Umbilical cord (tissue), 2 donors: Measurements from ENCODE around the gene PTPRH. TPM values are rescaled to one million over a fixed set of nuclear protein-coding genes. Genes with fewer than 3 reads are reported as not detected.
A peak's percentile ranks its signal among the peaks of the same experiment; 100 is the strongest.

Source experiments
- DNase-seq: peaks from one replicate; pipeline ENCODE4 v3.0.0-alpha.2; 2015; ENCODE audit warnings: low spot score
- total RNA-seq: library from RNA; depleted of rRNA; stranded (reverse); fragments of >200 nt; gene quantifications from one replicate; pipeline ENCODE4 v1.2.3, GENCODE V29; 2014; ENCODE audit warnings: low replicate concordance; ENCODE audit not compliant: insufficient read depth

The PTPRH gene
- total RNA-seq, 1 donor from 2014 or later, result 0.24 TPM

DNA sequence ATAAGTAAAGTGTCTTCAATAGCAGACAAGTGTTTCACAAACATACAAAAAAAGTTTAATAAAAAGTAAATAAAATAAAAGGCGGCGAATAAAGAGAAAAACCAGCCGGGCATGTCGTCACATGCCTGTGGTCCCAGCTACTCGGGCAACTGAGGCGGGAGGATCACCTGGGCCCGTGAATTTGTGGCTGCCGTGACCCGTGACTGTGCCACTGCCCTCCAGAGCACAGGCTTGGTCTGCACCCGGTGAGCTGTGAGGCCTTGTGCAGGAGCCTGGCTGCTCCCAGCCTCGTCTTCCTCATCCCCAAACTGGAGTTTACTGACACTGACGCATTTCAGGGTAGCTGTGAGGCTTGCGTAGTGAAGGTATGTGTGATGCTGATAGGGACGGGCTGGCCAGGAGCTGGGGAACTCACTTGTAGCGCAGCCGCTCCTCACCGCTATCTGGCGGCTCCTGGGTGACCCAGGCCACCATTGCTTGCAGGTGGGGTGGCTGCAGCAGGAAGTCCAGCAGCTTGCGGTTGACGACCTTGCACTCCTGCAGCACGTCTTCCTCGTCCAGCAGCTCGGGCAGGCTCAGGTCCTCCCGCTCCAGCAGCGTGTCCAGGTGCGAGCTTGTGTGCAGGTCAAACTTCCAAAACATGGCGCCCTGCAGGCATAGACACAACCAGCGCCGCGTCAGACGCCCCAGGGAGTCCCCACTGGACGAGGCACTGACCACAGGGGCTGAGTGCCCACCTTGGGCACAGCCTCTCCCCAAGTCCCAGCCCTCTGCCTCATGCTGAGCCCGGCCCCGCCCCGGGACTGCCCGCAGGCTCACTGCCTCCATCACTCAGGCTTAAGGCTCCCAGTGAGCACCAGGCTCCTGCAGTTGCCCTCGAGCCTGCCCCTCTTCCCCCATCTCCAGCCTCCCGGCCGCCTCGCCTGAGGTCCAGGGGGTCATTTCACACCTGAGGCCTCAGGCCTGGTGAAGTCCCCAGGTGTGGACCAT is 37.5 kb upstream of the PTPRH start:
- no peak for DNase-seq

DNA sequence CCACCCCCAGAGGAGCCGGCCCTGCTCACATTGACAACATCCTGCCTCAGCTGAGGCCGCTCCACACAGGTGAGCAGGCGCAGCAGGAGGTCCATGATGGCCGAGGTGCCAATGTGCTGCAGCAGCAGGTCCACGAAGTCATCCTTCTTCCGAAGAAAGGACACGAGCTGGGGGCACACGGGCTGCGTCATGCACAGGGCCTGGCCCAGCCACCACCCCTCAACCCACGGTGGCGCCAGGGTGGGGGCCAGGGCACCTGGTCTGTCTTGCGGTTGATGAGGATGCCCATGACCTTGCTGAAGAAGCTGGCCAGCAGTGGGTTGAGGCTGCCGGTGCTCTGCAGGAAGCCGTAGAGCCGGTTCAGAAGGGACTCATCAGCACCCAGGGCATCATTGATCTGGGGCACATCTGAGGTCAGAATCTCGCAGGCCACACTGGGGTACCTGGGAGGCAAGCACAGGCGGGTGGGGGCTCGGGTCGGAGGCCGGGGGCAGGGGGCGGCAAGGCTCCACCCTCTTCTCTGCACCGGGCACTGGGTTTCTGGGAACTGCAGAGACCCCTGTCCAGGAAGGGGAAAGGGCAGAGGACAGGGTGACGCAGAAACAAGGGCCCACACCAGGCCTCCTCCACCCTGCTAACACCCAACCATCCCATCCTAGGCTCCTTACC is 36.1 kb upstream of the PTPRH start:
- no peak for DNase-seq

DNA sequence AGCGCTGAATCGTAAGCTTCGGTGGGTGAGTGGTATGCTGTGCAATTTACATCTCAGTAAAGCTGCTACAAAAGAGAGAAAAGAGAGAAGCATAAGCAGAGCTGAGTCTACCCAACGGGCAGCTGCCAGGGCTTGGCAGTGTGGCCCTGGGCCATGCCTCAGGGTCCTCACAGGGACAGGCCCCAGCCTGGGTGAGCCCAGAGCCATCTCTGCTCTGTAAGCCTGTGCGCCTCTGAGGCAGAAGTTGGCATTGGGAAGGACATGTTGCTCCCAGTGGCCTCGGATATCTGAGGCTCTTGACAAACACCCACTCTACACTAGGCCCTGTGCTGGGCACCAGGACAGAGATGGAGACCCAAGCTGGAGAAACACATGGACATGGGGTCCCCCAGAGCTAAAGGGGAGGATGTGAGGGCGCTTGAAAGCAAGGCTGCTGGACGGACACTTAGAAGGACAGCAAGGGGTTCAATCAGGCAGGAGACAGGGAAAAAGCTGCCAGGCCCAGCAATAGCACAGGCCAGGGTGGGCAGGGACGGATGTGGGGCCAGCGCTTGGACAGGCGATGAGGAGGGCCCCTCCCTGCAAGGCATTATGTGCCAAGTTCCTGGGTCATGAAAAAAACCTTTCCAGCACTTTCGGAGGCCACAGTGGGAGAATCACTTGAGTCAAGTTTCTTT is 34.8 kb upstream of the PTPRH start:
- no peak for DNase-seq

DNA sequence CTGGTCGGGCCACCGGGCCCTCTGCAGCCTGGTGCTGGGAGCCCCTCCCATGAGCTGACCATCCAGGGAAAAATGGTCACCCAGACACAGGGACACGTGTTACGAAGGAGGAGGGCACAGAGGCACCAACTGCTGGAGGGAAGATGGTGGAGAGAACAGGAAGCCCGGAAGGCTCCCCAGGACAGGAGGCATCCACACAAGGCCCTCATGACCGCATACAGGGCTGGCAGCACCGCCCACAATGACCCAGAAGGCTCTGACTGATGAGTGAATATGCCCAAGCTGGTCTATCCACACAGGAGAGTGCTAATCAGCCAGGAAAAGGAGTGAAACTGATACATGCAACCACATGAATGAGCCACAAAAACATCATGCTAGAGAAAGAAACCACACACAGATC is 33.2 kb upstream of the PTPRH start:
- no peak for DNase-seq

DNA sequence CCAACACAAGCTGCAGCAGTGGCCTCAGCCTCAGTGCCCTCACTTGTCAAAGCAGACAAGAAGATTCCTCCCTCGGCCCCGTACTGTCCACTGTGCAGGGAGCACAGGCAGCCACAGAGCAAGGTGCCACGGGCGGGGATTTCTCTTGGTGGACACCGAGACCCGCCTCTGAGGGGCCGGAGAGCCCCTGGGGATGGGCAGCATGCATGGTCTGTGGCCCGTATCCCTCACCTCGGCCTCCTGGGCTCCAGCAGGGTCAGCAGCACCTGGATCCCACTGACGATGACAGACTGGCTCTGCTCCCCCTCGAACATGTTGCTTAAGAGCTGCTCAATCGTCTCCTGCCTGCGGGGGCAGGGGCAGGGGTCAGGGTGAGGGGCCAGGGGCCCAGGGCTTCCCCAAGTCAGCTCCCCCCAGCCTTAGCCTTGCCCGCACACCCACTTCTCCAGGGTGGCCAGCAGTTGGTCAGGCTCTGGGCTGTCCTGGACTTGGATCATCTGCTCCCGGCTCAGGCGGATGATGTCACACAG is 32.7 kb upstream of the PTPRH start:
- no peak for DNase-seq

DNA sequence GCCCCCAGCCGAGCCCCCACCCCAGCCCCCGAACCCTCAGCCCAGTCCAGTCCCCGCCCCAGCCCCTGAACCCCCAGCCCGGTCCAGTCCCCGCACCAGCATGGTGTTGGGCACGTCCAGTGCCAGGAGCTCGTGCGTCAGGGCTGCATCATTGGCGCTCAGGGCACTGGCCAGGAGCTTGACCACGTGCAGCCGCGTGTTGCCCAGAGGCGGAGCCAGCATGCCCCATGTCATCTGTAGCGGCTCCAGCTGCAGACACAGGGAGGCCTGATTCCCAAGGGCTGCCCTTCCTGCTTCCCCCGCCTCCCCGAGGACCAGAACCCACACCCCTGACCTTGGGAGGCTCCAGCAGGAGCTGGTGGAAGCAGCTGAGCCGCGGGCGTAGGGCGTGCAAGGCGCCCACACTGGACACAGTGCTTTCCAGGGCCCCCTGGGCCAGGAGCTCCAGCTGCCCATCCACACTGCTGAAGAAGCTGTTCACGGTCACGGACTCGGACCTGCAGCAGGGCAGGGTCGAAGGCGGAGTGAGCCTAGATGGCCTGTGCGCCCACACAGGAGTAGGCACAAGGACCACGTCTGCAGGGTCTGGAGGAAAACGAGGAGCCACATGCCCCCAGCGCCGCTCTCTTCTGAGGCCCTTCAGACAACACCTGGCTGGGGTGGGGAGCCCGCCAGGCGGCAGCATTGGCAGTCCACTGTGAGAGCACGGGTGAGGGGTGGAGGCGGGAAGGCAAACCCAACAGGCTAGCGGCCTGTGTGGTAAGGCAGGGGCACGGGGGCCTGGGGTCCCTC is 32.0 kb upstream of the PTPRH start:
- no peak for DNase-seq

DNA sequence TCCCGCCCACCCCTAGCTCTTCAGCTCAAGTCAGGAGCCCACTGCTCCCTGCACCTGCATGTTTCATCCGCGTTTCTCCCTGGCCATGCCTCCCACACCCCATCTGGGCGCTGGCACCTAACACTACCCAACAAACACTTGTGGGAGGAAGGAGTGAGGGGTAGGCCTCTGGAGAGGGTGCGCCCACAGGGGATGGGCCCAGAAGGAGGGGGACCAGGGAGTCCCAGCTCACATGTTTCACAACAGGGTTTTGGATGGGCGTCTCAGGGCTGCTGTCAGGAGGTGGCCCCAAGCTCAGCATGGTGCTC is 31.4 kb upstream of the PTPRH start:
- no peak for DNase-seq

DNA sequence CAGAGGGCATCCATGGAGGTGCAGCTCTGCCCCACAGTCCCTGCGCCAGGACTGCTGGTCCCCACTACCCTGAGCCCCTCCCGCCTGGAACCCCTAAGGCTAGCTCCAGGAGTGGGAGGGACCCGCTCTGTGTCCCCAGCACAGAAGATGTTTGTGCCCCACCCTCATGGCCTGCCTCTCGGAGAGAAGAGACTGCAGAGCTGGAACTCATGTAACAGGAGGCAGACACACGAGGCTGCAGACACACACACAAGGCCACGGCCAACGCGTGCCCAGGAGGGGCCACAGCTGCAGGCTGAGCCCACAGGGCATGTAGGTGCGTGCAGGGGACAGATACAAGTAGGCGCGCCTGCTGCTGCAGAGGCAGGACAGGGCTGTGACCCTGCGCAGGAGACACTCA is 29.7 kb upstream of the PTPRH start:
- no peak for DNase-seq

DNA sequence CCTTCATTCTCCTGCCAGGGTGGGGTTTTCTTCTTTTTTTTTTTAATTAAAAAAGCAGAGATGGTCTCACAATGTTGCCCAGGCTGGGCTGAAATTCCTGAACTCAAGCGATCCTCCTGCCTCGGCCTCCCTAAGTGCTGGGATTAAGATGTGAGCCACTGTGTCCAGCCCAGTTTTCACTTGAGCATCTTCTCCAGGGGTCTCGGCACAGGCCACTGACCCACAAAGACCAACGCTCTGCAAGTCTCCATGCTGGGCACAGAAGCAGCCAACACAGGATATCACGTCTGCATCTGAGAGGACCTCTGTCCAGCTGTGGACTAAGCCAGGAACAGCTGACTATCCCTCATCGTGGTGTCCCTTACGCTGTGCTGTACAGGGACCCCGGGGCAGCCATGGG is 28.7 kb upstream of the PTPRH start:
- no peak for DNase-seq

DNA sequence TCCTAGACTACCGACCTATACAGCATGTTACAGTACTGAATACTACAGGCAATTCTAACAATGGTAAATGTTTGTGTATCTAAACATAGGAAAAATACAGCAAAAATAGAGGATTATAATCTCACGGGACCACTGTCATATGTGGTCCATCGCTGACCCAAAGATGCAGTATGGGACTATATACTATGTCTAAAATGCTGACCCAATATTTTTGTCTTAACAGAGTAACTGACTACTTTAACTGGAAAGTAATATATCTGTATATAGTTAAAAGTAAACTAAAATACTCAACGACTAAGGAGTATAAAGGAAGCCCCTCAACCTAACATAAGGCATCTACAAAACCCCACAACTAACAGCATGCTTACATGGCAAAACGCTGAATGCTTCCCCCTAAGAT is 23.7 kb upstream of the PTPRH start:
- no peak for DNase-seq

DNA sequence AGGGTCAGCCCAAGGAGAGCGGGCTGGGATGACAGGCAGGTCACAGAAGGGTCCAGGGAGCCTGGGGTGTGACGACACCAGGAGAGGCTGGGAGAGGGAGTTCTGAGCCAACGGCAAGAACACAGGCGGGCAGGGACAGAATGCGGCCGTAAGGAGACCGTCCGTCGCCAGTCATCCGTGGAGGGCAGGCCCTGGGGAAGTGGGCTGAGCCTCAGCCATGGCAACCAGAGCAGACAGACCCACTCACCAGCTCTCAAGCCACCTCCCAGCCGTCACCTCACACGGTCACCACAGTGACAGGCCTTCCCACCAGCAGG is 22.9 kb upstream of the PTPRH start:
- DNase-seq, result no peak

DNA sequence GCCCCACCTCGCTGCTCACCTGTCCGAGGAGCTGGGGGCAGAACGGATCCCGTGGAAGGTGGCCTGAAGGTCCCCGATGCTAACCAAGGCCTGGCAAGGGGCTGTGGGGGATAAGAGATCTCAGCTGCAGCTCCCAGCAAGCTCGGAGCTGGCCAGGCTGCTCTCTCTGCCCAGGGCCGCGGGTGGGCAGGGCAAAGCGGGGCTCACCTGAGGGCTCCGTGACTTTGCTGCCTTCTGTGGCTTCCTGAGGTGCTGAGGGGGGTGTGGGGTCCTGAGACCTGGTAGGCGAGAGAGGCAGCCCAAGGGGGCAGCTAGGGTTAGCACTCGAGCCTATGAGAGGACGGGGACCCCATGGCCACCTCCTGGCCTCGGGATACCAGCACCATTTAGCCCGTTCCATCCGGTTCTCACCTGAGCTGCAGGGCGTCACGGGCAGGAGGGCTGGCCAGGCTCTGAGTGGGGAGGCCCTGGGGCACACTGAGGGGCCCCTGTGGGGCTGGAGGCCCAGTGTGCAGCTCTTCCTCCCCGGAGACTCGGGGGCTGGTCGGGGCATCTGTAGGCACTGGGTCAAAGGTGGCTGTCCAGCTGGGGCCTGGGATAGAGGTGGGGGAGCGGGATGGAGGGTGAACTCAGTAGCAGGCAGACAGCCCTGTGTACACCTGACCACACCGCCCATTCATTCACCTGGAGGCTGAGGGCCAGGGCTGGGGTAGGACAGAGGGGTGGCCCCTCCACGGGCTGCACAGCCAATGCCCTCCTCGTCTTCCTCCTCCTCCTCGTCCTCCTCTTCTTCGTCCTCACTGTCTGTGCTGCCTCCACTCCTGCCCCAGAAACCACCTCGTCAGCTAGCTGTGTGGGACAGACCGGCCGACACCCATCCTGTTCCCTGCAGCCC is 22.3 kb upstream of the PTPRH start:
- no peak for DNase-seq

DNA sequence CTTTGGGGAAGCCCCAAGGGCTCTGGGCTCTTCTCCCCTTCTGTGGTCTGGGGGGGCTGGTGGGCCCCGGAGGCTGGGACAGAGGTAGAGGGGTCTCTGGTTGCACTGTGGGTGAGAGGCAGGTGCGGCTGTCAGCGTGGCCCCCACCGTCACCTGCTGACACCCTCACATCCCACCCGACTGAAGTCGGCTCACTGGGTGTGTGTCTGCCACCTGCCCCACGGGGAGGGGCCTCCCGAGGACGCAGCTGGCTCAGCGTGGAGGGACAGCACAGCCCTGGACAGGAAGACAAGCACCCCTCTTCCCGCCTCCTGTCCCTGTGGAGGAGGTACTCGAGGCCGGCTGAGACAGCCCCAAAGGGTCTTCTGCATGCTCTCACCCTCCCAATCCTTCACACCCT is 21.5 kb upstream of the PTPRH start:
- no peak for DNase-seq

DNA sequence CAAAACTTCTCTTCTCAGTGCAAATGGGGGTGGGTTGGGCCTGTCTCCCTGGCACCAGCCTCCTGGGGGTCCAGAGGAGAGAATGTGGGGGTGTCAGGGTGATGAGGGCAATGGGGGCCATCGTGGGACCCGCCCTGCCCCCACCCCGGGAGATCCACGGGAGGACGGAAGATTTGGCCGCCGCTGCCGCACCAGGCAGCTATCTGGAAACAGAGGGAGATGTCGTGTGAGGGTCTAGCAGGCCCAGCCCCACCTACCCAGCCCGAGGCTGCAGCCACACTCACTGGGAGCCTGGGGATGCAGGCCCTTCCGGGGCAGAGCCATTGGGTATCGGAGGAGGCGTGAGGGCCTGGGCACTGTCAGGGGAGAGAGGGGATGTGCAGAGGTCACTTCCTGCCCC is 21.0 kb upstream of the PTPRH start:
- DNase-seq, result no peak

DNA sequence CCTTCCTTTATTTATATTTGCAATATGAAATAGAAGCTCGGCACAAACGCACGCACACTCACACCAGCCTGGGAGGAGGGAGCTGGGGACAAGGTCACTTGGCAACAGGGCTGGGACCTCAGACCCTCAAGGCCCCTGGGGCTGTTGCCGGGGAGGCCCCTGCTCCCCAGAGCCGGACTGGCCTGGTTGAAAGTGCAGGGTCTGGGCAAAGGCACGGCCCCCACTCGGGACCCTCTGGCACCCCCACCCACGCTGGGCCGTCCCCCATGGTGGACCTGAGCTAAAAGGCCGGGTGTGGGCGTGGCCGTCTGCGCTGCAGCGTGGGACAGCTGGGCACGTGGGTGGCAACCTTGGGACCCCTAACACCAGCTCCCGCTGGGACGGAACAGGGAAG is 20.5 kb upstream of the PTPRH start:
- DNase-seq, result no peak

DNA sequence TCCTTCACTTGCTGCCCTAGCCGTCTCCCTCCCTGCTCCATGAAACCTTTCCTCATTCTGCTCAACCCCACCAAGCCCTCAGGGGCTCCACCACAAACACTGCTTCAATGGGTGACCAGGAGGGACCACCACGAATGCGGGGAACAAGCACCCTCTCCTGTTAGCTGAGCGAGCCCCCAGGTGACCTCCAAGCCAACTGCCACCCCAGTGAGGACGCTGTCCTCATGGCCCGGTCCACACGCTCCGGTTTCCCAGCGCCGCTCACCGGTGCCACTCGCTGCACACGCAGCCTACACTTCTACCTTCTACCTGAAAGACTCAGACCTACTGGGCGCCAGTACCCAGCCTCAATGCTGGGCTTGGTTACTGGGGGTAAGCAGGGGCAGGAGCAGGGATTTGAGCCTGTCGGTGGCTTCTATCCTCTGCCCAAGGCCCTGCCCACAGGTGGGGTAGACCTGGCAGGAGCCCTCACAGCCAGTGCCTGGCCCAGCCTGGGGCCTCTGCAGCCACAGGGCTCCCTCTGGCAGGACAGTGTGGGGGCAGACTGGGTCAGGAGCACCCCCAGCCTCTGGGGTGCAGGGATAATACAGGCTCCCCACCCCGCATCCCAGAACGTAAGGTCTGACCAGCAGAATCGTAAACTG is 20.0 kb upstream of the PTPRH start:
- no peak for DNase-seq

DNA sequence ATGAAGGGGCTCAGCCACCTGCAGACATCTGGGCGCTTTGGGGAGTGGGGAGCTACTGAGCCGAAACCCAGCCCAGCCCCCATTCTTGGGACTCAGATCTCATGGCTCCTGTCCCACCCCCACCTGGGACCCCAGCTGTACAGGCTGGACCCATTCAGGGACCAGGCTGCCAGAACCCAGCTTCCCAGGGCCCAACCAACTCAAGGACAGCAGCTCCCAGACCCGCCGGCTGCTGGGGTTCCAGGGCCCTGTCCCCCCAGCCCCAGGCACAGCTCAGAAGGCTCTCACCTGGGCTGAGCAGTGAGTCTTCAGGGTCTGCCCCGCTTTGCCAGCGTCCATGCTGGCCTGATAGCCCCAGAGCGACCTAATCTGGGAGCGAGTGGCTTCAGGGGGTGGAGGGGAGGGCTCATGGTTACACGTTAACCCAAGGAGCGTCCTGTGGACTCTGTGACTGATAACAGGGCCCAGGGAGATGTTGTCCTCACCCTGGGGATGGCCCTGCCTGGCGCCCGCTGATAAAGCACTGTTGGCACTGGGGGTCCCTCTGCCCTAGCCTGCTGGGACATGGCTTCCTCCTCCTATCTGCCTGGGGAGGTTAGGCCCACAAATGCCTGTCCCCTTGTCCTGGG is 19.2 kb upstream of the PTPRH start, which contains the start of gene TMEM86B:
Gene TMEM86B (minus strand): TSS at position 361 of the 629 bp plus-strand sequence. CDS start 22 bp downstream, at position 339.
- no peak for DNase-seq

DNA sequence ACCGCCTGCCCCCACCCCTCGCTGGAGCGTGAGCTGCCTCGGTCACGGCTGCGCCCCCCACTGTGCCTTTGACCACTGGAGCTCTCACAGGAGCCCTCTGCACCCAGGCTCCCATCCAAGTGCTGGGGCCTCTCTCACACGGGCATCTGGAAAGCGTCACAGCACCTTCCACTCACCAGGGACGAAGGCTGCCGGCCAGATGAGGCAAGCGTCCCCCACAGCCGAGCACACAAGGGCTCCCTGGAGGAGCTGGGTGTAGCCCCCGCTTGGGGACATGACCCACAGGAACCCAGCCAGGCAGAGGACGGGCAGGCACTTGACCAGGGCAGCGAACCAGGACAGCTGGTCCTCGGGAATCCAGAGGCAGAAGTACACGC is 18.7 kb upstream of the PTPRH start:
- DNase-seq, result peak; percentile 51

DNA sequence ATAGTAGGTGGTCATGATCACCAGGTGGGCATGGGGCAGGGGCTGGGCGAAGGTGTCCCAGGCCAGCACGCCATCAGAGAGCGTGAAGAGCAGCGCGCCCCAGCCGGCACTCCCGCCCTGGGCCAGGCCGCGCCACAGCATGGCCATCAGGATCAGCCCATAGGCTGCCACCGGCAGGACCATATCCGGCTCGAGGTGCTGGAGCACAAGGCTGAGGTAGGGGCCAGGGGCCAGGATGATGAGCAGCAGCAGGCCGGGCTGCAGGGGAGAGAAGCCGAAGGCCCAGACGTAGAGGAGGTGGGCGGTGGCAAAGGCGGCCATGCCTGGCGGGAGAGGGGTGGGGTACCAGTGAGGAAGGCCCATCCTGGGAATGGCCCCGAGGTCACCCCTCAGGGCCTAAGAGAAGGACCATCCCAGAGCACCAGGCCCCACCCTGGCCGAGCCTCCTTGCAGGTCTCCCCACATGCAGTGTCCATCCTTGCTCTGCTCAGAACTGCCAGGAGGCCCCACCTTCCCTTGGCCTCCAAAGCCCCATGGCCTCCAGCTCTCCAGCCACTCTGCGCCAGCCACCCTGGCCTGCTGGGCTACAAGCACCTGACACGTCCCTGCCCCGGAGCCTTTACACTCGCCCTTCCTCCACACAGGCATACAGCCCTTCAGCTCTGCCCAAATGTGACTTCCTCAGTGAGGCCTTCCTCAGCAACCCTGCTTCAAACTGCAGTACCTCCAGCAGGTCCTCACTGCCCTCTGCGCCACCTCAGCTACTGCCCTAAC is 18.1 kb upstream of the PTPRH start:
- DNase-seq, result no peak
